ENCODE results near the gene MOCS2. TPM values are rescaled to one million over a fixed set of nuclear protein-coding genes. Genes with fewer than 3 reads are reported as not detected.
"Not testable (repeated sequence)": the region's sequence is repeated elsewhere in the genome, so short reads cannot be mapped to it uniquely, and the experiment has no call there.

MOCS2 gene
- total RNA-seq, 1 donor from 2014 or later: 17.7 TPM

DNA sequence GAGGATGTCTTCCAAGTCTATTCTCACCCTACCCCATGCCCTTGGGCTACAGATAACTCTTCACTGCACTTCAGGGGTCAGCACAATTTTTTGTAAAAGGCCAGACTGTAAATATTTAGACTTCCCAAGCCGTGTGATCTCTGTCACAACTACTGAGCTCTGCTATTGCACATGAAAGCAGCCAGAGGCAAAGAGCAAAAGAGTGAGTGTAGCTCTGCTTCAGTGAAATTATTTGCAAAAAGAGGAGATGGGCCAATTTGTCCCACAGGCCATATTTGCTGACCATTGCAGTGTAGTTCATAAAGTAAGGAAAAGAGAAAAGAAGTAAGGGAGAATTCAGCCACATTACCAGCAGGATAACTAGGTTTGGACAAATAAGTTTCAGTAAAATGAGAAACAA is 7.0 kb upstream of the MOCS2 start:
- Histone ChIP-seq H3K9me3 (ENCODE audit: control insufficient read depth in 3 of 3, low read length in 3 of 3) (no peaks in the 10 kb centered on the region), H3K27ac (ENCODE audit: low read depth, low read length) (no peak overlapping the region), H3K4me1 (ENCODE audit: control insufficient read depth in 3 of 3, insufficient read depth in 3 of 3, low read length in 3 of 3) (no peaks in the 10 kb centered on the region), H3K27me3 (ENCODE audit: control insufficient read depth in 3 of 3, insufficient read depth in 3 of 3, low read length in 3 of 3) (no peaks in the 10 kb centered on the region), H3K4me3 (ENCODE audit: low read length in 3 of 3) (no peak overlapping the region), H3K9ac (ENCODE audit: low read depth in 1 of 3, low read length in 3 of 3) (no peak overlapping the region), H3K36me3 (ENCODE audit: control insufficient read depth in 3 of 3, insufficient read depth in 3 of 3, low read length in 3 of 3) (peaks cover 0 to 2% (median 0%) of the 10 kb centered on the region in 3 donors)

DNA sequence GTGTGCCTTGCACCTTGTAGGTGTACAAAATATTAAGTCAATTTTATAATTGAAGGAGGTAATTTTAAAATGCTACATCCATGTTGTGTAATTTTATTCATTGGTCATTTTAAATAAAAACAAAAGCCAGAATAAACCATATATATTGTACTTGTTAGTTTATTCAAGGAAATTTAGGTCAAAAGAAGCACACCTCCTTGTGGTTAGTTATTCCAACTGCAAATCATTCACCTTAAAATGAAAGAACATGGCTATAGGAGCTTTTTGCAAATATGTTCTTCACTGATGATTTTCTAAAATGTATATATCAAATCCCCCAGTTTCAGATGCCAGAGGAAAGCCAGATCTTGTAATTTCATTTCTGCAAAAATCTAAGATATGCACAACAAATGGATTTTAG is 5.4 kb upstream of the MOCS2 start:
- H3K4me1 ChIP-seq (ENCODE audit: control insufficient read depth in 3 of 3, insufficient read depth in 3 of 3, low read length in 3 of 3): peaks cover 0 to 10% (median 1%) of the 10 kb centered on the region in 3 donors
- peaks cover 0 to 2% (median 0%) of the 10 kb centered on the region in 3 donors for H3K36me3 ChIP-seq (ENCODE audit: control insufficient read depth in 3 of 3, insufficient read depth in 3 of 3, low read length in 3 of 3)
- H3K27ac ChIP-seq (ENCODE audit: low read depth, low read length): no peak overlapping the region
- no peak overlapping the region for H3K4me3 ChIP-seq (ENCODE audit: low read length in 3 of 3)
- H3K9ac ChIP-seq (ENCODE audit: low read depth in 1 of 3, low read length in 3 of 3): no peak overlapping the region
- H3K27me3 ChIP-seq (ENCODE audit: control insufficient read depth in 3 of 3, insufficient read depth in 3 of 3, low read length in 3 of 3): no peaks in the 10 kb centered on the region
- no peaks in the 10 kb centered on the region for H3K9me3 ChIP-seq (ENCODE audit: control insufficient read depth in 3 of 3, low read length in 3 of 3)

DNA sequence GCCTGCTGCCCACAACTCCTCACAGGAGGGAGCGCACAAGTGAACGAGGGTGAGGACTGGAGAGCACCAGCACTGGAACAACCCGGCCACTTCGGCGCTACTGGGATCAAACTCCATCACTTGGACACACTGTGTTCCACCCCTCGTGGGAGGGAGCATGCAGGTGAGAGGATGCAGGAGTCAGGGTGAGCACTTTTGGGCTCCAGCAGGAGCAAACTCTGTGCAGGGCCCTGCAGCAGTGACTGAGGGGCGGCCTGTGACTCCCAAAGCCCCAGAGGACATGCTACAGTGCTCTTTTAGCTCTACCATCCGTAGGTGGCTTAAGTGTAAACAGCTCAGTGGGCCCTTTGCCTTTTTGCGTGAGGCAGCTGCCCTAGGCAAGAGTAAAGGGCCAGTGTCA is 4.4 kb upstream of the MOCS2 start:
- H3K27me3 ChIP-seq (ENCODE audit: control insufficient read depth in 3 of 3, insufficient read depth in 3 of 3, low read length in 3 of 3): no peaks in the 10 kb centered on the region
- H3K4me3 ChIP-seq (ENCODE audit: low read length in 3 of 3): no peak overlapping the region
- no peak overlapping the region for H3K9ac ChIP-seq (ENCODE audit: low read depth in 1 of 3, low read length in 3 of 3)
- H3K4me1 ChIP-seq (ENCODE audit: control insufficient read depth in 3 of 3, insufficient read depth in 3 of 3, low read length in 3 of 3): peaks cover 0 to 13% (median 4%) of the 10 kb centered on the region in 3 donors
- peaks cover 0 to 2% (median 0%) of the 10 kb centered on the region in 3 donors for H3K36me3 ChIP-seq (ENCODE audit: control insufficient read depth in 3 of 3, insufficient read depth in 3 of 3, low read length in 3 of 3)
- H3K9me3 ChIP-seq (ENCODE audit: control insufficient read depth in 3 of 3, low read length in 3 of 3): no peaks in the 10 kb centered on the region
- no peak overlapping the region for H3K27ac ChIP-seq (ENCODE audit: low read depth, low read length)

DNA sequence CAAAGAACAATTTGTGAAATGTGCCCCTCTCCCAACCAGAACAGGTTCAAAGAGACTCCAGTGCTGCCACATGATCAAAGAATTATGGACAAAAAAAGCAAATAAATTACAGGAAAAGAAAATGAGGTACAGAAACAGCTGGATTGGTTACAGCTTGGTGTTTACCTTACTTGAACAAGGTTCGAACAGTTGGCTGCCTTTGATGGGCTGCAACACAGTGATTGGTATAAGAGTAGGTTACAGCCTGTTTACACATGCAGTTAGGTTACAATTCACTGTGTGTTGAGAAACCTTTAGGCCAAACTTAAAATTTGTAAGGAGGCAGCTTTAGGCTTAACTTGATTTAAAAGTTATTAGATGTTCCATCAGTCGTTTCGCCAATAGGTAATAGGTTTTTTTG is 3.4 kb upstream of the MOCS2 start:
- no peak overlapping the region for H3K9ac ChIP-seq (ENCODE audit: low read depth in 1 of 3, low read length in 3 of 3)
- peaks cover 0 to 2% (median 0%) of the 10 kb centered on the region in 3 donors for H3K36me3 ChIP-seq (ENCODE audit: control insufficient read depth in 3 of 3, insufficient read depth in 3 of 3, low read length in 3 of 3)
- no peaks in the 10 kb centered on the region for H3K27me3 ChIP-seq (ENCODE audit: control insufficient read depth in 3 of 3, insufficient read depth in 3 of 3, low read length in 3 of 3)
- H3K9me3 ChIP-seq (ENCODE audit: control insufficient read depth in 3 of 3, low read length in 3 of 3): no peaks in the 10 kb centered on the region
- H3K4me1 ChIP-seq (ENCODE audit: control insufficient read depth in 3 of 3, insufficient read depth in 3 of 3, low read length in 3 of 3): peaks cover 0 to 13% (median 11%) of the 10 kb centered on the region in 3 donors
- H3K4me3 ChIP-seq (ENCODE audit: low read length in 3 of 3): no peak overlapping the region
- H3K27ac ChIP-seq (ENCODE audit: low read depth, low read length): no peak overlapping the region

DNA sequence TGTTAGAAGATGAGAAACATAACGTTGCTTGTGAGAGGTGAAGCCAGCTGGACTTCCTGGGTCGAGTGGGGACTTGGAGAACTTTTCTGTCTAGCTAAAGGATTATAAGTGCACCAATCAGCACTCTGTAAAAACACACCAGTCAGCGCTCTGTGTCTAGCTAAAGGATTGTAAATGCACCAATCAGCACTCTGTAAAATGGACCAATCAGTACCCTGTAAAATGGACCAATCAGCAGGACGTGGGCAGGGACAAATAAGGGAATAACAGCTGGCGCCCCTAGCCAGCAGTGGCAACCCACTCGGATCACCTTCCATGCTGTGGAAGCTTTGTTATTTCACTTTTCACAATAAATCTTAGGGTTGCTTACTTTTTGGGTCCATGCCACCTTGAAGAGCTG is 2.8 kb upstream of the MOCS2 start:
- H3K4me1 ChIP-seq (ENCODE audit: control insufficient read depth in 3 of 3, insufficient read depth in 3 of 3, low read length in 3 of 3): peaks cover 0 to 17% (median 14%) of the 10 kb centered on the region in 3 donors
- not testable (repeated sequence) for H3K36me3 ChIP-seq (ENCODE audit: control insufficient read depth in 3 of 3, insufficient read depth in 3 of 3, low read length in 3 of 3); H3K9ac ChIP-seq (ENCODE audit: low read depth in 1 of 3, low read length in 3 of 3); H3K9me3 ChIP-seq (ENCODE audit: control insufficient read depth in 3 of 3, low read length in 3 of 3); H3K27ac ChIP-seq (ENCODE audit: low read depth, low read length); H3K4me3 ChIP-seq (ENCODE audit: low read length in 3 of 3); H3K27me3 ChIP-seq (ENCODE audit: control insufficient read depth in 3 of 3, insufficient read depth in 3 of 3, low read length in 3 of 3)

DNA sequence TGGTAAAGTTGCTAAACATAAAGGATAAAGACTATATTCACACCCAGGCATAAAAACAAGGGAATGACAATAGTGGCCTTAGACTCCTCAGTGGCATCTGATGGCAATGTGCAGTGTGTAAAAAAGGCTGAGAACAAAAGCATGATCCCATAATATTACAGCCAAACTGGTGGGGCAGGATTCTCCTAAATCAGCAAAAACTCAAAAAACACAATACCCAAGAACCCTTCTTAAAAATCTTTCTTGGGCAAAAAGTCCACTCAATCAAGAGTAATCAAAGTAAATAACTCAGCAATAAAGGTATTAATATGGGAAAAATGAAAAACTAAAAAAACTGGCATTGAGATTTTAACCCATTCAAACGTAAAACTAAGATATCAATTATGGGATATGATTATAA is 1.6 kb upstream of the MOCS2 start:
- Histone ChIP-seq H3K36me3 (ENCODE audit: control insufficient read depth in 3 of 3, insufficient read depth in 3 of 3, low read length in 3 of 3) (peaks cover 2 to 13% (median 10%) of the 10 kb centered on the region in 3 donors), H3K4me3 (ENCODE audit: low read length in 3 of 3) (peak overlapping the region in 1 of 3 donors; percentile 97), H3K27ac (ENCODE audit: low read depth, low read length) (no peak overlapping the region), H3K9ac (ENCODE audit: low read depth in 1 of 3, low read length in 3 of 3) (no peak overlapping the region), H3K27me3 (ENCODE audit: control insufficient read depth in 3 of 3, insufficient read depth in 3 of 3, low read length in 3 of 3) (no peaks in the 10 kb centered on the region), H3K9me3 (ENCODE audit: control insufficient read depth in 3 of 3, low read length in 3 of 3) (no peaks in the 10 kb centered on the region), H3K4me1 (ENCODE audit: control insufficient read depth in 3 of 3, insufficient read depth in 3 of 3, low read length in 3 of 3) (peaks cover 0 to 18% (median 14%) of the 10 kb centered on the region in 3 donors)

DNA sequence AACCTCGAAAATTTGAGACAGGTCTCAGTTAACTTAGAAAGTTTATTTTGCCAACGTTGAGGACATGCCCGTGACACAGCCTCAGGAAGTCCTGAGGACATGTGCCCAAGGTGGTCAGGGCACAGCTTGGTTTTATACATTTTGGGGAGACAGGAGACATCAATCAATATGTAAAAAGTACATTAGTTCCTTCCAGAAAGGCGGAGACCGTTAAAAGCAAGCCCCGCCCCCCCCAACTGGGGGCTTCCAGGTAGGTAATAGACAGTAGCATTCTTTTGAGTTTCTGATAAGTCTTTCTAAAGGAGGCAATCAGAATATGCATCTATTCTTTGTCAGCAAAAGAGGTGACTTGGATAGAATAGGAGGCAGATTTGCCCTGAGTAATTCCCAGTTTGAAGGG is 599 bp upstream of the MOCS2 start:
- H3K9ac ChIP-seq (ENCODE audit: low read depth in 1 of 3, low read length in 3 of 3): peak overlapping the region; percentile 84 to 96 (median 90)
- peaks cover 2 to 16% (median 13%) of the 10 kb centered on the region in 3 donors for H3K36me3 ChIP-seq (ENCODE audit: control insufficient read depth in 3 of 3, insufficient read depth in 3 of 3, low read length in 3 of 3)
- peak overlapping the region; percentile 38 for H3K27ac ChIP-seq (ENCODE audit: low read depth, low read length)
- H3K27me3 ChIP-seq (ENCODE audit: control insufficient read depth in 3 of 3, insufficient read depth in 3 of 3, low read length in 3 of 3): no peaks in the 10 kb centered on the region
- H3K4me1 ChIP-seq (ENCODE audit: control insufficient read depth in 3 of 3, insufficient read depth in 3 of 3, low read length in 3 of 3): peaks cover 0 to 18% (median 14%) of the 10 kb centered on the region in 3 donors
- peak overlapping the region; percentile 96 to 98 (median 97) for H3K4me3 ChIP-seq (ENCODE audit: low read length in 3 of 3)
- no peaks in the 10 kb centered on the region for H3K9me3 ChIP-seq (ENCODE audit: control insufficient read depth in 3 of 3, low read length in 3 of 3)

DNA sequence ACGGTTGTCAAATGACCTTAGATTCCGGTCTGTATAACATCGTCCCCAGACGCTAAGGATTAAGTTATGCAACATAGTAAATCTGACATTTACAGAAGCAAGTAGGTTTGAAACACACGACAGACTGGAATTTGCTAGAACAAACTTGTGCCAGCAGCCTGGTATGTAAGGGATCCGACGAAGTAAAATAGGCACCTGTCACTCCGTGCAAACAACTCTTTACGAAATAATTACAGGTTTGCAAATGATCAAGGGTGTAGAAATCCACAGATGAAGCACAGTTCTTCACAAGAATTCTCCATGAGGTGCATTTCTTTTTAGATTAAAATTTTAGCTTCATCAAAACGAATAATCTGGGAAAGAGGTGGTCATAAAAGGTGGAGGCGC is 508 bp downstream of the MOCS2 start:
- H3K27ac ChIP-seq (ENCODE audit: low read depth, low read length): no peak overlapping the region
- H3K36me3 ChIP-seq (ENCODE audit: control insufficient read depth in 3 of 3, insufficient read depth in 3 of 3, low read length in 3 of 3): peaks cover 2 to 19% (median 14%) of the 10 kb centered on the region in 3 donors
- H3K9me3 ChIP-seq (ENCODE audit: control insufficient read depth in 3 of 3, low read length in 3 of 3): no peaks in the 10 kb centered on the region
- H3K9ac ChIP-seq (ENCODE audit: low read depth in 1 of 3, low read length in 3 of 3): peak overlapping the region; percentile 84 to 96 (median 90)
- H3K27me3 ChIP-seq (ENCODE audit: control insufficient read depth in 3 of 3, insufficient read depth in 3 of 3, low read length in 3 of 3): no peaks in the 10 kb centered on the region
- H3K4me3 ChIP-seq (ENCODE audit: low read length in 3 of 3): peak overlapping the region; percentile 96 to 98 (median 97)
- peaks cover 0 to 18% (median 14%) of the 10 kb centered on the region in 3 donors for H3K4me1 ChIP-seq (ENCODE audit: control insufficient read depth in 3 of 3, insufficient read depth in 3 of 3, low read length in 3 of 3)

DNA sequence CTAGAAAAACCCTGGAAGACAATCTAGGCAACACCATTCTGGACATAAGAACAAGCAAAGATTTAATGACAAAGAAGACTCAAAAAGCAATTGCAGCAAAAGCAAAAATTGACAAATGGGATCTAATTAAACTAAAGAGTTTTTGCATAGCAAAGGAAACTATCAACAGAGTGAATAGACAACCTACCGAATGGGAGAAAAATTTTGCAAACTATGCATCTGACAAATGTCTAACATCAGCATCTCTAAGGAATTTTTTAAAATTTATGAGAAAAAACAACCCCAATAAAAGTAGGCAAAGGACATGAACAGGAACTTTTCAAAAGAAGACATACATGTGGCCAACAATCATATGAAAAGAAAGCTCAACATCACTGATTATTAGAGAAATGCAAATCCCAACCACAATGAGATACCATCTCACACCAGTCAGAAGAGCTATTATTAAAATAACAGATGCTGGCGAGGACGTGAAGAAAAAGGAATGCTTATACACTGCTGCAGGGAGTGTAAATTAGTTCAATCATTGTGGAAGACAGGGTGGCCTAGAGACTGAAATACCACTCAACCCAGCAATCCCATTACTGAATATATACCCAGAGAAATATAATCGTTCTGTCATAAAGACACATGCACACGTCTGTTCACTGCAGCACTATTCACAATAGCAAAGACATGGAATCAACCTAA is 3.8 kb downstream of the MOCS2 start:
- H3K9me3 ChIP-seq (ENCODE audit: control insufficient read depth in 3 of 3, low read length in 3 of 3): no peaks in the 10 kb centered on the region
- H3K36me3 ChIP-seq (ENCODE audit: control insufficient read depth in 3 of 3, insufficient read depth in 3 of 3, low read length in 3 of 3): peaks cover 6 to 39% (median 26%) of the 10 kb centered on the region in 3 donors
- H3K4me3 ChIP-seq (ENCODE audit: low read length in 3 of 3): no peak overlapping the region
- H3K9ac ChIP-seq (ENCODE audit: low read depth in 1 of 3, low read length in 3 of 3): no peak overlapping the region
- H3K4me1 ChIP-seq (ENCODE audit: control insufficient read depth in 3 of 3, insufficient read depth in 3 of 3, low read length in 3 of 3): peaks cover 0 to 15% (median 14%) of the 10 kb centered on the region in 3 donors
- H3K27ac ChIP-seq (ENCODE audit: low read depth, low read length): no peak overlapping the region
- no peaks in the 10 kb centered on the region for H3K27me3 ChIP-seq (ENCODE audit: control insufficient read depth in 3 of 3, insufficient read depth in 3 of 3, low read length in 3 of 3)

DNA sequence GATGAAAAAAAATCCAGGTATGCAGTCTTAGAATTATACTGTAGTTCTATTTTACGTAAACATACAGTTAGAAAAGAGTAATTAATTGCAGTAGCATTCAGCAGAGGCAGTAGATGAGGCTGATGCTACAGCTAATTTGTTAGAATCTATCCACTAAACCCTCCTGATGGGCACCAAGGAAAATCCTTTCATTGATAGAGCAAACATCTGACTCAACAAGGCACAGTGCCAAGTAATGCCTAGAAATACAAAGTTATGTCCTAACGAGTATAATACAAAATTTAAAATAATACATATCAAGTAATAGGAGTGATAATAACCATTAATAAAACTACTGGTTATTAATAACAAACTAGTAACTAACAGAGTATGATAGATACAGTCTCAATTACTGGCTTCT is 9.0 kb downstream of the MOCS2 start:
- H3K27me3 ChIP-seq (ENCODE audit: control insufficient read depth in 3 of 3, insufficient read depth in 3 of 3, low read length in 3 of 3): no peaks in the 10 kb centered on the region
- no peak overlapping the region for H3K4me3 ChIP-seq (ENCODE audit: low read length in 3 of 3)
- H3K4me1 ChIP-seq (ENCODE audit: control insufficient read depth in 3 of 3, insufficient read depth in 3 of 3, low read length in 3 of 3): no peaks in the 10 kb centered on the region
- H3K36me3 ChIP-seq (ENCODE audit: control insufficient read depth in 3 of 3, insufficient read depth in 3 of 3, low read length in 3 of 3): peaks cover 28 to 60% (median 49%) of the 10 kb centered on the region in 3 donors
- H3K27ac ChIP-seq (ENCODE audit: low read depth, low read length): no peak overlapping the region
- no peaks in the 10 kb centered on the region for H3K9me3 ChIP-seq (ENCODE audit: control insufficient read depth in 3 of 3, low read length in 3 of 3)
- H3K9ac ChIP-seq (ENCODE audit: low read depth in 1 of 3, low read length in 3 of 3): no peak overlapping the region

Measured in skeletal muscle tissue (tissue), 4 donors.